NCI-H748 treated with DMSO at 0.1 percent for 48 hours (cell line): ENCODE data around the gene NUP205.

Source experiments
- DNase-seq: peaks from one replicate; lab custom pipeline; 2025; lab: John Stamatoyannopoulos, UW

Gene NUP205, protein sequence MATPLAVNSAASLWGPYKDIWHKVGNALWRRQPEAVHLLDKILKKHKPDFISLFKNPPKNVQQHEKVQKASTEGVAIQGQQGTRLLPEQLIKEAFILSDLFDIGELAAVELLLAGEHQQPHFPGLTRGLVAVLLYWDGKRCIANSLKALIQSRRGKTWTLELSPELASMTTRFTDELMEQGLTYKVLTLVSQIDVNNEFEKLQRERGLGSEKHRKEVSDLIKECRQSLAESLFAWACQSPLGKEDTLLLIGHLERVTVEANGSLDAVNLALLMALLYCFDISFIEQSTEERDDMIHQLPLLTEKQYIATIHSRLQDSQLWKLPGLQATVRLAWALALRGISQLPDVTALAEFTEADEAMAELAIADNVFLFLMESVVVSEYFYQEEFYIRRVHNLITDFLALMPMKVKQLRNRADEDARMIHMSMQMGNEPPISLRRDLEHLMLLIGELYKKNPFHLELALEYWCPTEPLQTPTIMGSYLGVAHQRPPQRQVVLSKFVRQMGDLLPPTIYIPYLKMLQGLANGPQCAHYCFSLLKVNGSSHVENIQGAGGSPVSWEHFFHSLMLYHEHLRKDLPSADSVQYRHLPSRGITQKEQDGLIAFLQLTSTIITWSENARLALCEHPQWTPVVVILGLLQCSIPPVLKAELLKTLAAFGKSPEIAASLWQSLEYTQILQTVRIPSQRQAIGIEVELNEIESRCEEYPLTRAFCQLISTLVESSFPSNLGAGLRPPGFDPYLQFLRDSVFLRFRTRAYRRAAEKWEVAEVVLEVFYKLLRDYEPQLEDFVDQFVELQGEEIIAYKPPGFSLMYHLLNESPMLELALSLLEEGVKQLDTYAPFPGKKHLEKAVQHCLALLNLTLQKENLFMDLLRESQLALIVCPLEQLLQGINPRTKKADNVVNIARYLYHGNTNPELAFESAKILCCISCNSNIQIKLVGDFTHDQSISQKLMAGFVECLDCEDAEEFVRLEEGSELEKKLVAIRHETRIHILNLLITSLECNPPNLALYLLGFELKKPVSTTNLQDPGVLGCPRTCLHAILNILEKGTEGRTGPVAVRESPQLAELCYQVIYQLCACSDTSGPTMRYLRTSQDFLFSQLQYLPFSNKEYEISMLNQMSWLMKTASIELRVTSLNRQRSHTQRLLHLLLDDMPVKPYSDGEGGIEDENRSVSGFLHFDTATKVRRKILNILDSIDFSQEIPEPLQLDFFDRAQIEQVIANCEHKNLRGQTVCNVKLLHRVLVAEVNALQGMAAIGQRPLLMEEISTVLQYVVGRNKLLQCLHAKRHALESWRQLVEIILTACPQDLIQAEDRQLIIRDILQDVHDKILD (N-terminal part only)

DNA sequence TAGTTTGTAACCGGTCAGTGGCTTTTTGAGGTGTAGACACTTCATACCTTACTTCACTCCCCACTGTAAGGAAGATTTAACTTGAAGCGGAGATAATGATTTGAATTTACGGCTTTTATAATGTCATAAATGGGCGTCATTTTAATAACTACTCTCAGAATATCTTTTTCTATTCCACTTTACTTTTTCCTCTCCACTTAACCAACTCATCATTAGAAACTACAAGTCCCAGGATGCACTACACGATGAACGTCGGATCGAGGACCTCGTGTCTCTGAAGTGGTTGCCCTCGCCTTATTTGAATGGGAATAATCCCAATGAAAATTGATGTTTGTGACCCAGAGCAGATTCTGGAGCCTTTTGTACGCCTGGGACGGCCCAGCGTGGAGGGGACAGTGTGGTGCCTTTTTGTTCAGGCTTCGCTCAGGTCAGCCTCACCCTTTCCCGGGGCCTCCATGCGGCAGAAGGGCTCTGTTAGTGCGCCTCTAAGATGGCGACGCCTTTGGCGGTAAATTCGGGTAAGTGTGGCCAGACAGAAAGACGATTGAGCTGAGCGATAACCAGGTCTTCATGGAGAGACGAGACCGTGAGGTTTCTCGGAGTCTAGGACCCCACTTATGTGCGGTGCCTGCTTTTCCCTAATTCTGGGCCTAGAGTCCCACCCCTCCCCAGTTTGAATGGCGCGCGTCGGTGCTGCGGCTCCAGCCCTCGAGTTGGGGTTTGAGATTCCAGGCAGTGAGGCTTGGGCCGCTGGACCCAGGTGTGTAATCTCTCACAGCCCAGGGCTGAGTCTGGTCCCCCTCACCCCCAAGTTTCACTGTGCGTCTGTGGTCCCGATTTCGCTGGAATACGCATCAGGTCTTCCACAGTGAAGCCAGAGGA lies at the start of gene NUP205:
TSS of gene NUP205 (plus strand) at position 463 of the 882 bp plus-strand sequence. CDS start at position 491, 28 bp downstream.
- peak; percentile 83 for DNase-seq

DNA sequence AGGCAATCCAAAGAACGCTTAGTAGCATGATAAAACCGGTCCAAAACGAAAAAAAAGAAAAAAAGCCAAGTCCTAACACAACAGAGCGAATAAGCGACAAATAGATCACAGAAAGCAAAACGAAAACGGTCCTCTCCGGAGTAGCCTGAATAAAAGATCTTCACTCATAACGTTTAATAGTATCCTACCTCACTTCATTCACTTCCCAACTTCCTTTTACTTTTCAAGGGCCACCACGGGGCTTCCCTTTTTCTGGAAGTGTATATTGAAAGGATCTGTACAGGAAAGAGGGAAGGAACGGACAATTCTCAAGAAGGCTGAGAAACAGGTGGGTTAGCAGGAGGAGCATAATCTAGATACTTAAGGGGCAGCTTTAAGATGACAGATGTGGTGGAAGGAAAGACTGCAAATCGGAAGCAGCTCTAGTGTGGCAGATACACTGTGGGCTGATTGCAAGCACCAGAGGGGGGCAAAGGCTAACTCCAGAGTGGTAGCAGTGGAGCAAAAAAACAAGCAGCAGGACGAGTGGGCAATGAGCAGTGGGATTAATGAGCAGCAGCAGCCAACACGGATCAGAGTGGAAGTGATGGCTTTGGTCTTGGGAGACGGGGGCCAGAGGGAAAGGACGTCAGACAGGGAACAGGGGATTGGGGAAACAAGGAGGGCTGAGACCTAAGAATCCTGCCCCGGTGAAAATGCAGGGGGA lies 48.7 kb upstream of the NUP205 start:
- peak; percentile 57 for DNase-seq

DNA sequence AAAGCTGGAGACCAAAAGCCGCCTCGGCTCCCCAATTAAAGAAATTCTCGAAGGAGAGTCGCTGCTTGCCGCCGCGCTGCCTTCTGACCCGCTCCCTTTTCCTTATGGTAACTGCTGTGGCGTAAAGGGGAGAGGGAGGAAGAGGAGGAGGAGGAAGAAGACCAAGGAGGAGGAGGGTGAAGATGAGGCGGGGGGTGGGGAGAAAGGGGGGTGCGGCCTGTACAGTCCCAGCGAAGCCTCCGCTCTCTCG lies 48.2 kb upstream of the NUP205 start:
- DNase-seq = no peak

DNA sequence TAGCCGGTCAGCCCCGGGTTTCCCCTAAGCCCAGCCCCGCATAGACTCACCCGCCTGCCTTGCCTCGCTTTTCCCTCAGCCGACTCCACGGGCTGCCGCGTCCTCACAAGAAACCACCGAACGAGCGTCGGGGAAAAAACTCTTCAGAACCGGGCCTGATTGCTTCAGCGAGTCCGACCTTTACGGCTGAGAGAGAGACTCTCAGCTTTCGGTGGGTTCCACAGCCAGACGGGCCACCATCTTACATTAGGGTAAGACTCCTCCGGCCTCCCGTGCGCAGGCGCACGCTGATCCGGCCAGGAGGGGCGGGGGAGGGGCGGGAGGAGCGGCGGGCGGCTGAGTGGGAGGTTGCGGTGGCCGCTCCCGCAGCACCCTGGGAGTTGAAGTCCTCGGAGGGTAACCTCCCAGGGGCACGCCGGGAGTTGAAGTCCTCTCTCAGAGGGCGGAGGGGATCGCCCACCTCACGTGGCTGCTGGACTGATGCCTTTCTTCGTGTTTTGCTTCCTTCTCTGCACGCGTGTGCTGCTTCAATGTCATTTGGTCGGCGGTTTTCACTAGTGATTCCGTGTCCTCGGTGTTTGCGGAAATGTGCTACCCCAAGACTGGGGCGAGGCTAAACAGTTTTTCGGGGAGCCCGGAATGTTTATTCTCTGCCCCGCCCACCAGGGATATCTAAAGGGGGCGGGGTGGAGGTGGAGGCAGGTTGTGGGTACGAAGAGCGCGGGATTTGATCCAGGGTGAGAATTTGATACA lies 47.7 kb upstream of the NUP205 start, which contains the start of gene CNOT4:
TSS of gene CNOT4 (minus strand) at position 264 of the 753 bp plus-strand sequence. CDS start 71,771 bp downstream, outside the sequence.
- DNase-seq = peak; percentile 93

DNA sequence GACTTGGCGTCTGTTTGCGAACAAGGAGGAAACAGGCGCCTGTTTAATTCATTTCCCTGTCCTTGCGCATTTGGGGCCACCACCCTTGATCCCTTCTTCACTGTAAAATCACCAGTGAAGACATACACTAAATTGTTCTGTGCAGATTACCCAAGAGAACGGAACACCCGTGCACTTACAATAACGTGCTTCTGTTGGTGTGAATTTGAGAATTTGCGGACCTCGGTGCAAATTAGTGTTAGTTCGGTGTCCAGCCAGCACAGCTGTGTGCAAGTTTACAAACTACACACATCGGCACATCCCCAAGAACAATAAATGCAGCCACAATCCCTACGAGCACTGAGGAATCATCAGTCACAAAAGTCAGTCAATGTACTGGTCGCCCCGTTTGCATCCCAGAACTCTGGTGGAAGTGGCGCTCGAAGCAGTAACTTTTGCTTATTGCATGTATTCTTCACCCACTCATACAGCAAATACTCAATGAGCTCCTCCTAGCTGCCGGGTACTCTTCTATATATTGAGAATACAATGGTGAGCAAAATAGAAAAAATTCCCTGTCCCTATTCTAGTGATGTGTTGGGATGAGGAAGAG lies 47.0 kb upstream of the NUP205 start:
- peak; percentile 11 for DNase-seq

DNA sequence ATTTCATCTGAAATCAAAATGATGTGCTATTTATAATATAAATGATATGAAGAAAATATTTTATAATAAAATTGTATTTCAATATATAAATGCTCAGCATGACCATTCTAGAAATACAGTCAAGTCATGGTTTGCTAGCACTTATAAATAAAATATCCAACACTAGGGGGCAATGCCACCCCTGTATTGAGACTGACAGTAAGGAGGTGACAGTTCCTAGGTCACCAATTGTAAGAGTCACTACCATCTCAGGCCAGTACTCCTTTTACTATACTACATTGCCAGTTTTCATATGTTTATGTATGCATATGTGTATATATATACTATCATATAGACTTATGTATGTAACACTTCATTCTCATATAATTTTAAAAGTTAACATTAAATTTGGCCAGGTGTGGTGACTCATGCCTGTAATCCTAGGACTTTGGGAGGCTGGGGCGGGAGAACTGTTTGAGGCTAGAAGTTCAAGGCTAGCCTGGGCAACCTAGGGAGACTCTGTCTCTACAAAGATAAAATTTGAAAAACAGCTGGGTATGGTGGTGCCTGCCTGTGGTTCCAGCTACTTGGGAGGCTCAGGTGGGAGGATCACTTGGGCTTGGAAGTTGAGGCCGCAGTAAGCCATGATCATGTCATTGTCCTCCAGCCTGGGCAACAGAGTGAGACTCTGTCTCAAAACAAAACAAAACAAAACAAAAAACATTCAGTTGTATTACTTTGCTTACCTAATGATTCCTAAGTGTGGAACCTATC lies 45.4 kb upstream of the NUP205 start:
- DNase-seq = peak; percentile 45

DNA sequence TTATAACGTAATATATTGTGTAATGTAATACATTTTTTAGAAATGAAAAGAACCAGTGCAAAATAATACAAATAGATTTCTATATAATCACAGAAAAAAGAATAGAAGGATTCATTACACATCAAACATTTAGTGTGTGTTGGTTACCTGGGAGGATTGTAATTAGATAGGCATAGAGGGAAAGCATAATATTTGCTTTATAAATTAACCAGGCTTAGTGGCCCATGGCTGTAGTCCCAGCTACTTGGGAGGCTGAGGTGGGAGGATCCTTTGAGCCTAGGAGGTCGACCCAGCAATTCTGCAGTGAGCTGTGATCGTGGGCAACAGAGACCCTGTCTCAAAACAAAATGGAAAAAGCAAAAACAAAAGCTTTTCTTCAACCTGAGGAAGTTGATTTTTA lies 42.9 kb upstream of the NUP205 start:
- no peak for DNase-seq

DNA sequence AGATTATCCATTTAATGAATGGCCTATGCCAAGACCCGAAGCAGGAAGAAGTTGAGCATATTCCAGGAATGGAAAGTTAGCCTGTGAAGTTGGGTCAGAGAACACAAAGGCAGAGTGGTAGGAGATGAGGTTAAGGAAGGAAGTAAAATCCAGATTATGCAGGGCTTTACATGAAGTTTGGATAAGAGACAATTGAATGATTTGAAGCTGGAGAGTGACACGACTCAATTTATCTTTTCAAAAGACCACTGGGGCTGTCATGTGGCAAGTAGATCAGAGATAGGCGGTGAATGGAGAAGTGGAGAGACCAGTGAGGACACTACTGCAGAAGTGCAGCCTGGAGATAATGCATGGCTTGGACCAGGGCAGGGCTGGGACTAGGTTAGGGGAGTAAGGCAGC lies 40.7 kb upstream of the NUP205 start:
- no peak for DNase-seq

DNA sequence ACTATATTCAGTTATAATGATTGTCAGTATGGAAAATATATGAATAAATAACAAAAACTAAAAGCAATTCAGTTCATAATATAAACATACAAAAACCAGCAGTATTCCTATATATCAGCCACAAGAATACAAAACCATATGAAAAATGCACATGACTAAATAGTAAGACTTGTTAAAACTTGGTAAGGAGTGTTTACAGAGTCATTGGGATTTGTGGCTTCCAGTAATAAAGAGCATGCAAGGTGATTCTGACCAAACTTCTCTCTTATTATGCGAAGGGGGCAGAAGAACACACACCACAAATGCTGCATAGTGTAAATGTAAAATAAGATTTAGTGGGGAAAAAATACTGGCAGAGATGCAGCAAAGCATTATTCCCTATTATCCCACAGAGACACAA lies 39.0 kb upstream of the NUP205 start:
- no peak for DNase-seq

DNA sequence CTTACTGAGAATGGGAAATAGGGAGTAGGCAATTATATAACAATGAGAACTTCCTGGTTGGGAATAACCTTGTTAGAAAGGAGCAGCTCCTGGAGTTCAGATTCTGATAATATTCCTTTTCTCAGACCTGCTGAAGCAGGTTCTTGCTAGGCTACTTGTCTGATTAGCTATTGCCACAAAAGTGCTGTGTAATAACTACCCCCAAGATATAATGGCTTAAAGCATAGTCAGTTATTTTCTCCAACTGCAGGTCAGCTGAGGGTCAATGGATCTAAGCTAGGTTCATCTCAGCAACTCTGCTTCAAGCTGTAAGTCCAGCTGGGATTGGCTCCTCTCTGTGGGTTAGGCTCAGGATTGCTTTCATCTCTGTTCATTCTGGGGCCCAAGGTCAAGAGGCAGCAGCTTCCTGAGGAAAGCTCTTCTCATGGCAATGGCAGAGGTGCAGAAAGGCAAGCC lies 38.5 kb upstream of the NUP205 start:
- DNase-seq = no peak

DNA sequence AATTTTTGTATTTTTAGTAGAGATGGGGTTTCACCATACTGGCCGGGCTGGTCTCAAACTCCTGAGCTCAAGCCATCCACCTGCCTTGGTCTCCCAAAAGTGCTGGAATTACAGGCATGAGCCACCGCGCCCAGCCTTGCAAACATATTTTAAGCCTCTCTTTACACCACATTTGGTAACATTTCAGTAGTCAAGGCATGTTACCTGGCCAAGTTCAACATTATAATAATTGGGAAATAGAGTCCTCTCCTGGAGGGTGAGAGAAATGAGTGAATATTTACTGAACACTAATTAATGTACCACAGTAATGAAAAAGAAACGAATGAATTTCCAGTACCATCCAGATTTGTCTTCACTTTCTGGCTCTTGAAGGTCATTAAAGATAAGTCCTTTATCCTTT lies 37.8 kb upstream of the NUP205 start:
- no peak for DNase-seq

DNA sequence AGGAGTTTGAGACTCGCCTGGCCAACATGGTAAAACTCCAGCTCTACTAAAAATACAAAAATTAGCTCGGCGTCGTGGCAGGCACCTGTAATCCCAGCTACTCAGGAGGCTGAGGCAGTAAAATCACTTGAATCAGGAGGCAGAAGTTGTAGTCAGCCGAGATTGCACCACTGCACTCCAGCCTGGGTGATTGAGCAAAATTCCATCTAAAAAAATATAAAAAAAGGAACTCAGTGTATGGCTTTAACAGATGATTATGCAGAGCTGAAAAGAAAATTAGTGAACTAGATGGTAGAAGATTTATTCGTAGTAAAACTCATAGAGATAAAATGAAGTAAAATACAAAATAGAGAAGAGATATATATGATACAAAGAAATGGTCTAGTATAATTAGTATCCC lies 35.2 kb upstream of the NUP205 start:
- no peak for DNase-seq

DNA sequence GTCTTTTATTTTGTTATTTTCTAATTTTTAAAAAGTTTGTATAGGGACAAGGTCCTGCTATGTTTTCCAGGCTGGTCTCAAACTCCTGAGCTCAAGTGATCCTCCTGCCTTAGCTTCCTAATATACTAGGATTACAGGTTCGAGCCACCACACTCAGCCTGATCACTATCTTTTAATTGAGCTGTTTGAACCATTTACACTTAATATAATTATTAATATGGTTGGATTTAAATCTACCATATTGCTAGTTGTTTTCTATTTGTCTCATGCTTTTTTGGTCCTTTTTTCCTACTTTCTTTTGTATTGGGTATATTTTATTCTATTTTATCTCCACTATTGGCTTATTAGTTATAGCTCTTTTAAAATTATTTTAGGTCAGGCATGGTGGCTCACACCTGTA lies 34.6 kb upstream of the NUP205 start:
- no peak for DNase-seq

DNA sequence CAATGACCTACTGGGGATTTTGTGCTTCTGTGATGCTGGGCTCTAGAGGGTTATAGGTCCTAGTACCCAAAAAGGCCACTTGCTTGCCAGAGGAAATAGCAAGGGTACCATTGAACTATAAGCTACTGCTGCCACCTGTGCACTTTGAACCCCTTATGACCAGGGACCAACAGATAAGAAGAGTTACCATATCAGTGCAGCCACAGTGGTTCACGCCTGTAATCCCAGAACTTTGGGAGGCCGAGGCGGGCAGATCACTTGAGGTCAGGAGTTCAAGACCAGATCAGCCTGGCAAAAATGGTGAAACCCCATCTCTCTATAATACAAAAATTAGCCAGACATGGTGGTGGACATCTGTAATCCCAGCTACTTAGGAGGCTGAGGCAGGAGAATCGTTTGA lies 32.3 kb upstream of the NUP205 start:
- no peak for DNase-seq

DNA sequence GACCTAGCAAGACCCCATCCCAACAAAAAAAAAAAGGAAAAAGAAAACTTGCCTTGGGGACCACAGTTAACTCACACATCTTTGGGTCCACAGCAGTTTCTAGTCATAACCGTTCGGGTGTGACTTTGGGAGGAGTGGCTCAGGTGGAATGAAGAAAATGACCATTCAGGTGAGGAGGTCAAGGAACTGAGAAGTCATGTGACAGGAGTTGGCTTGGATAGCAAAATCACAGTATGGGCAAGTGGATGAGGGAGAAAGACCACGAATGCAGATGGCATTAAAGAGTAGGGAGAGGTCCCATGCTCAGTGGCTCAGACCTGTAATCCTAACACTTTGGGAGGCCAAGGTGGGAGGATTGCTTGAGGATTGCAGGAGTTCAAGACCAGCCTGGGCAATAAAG lies 30.7 kb upstream of the NUP205 start:
- no peak for DNase-seq

DNA sequence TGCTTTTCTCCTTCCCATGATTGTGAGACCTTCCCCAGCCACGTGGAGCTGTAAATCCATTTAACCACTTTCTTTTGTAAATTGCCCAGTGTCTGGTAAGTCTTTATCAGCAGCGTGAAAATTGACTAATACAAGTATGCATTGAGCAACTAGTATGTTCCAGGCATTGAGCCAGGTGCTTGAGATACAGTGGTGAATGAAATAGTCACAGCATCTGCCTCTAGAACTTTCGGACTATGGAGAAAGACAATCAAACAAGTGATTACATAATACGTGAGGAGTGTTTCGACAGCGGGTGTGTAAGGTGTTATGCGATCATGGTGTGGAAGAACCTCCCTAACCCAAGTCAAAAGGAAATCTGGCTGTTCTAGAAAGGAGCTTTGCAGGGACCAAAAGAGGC lies 21.6 kb upstream of the NUP205 start:
- no peak for DNase-seq

DNA sequence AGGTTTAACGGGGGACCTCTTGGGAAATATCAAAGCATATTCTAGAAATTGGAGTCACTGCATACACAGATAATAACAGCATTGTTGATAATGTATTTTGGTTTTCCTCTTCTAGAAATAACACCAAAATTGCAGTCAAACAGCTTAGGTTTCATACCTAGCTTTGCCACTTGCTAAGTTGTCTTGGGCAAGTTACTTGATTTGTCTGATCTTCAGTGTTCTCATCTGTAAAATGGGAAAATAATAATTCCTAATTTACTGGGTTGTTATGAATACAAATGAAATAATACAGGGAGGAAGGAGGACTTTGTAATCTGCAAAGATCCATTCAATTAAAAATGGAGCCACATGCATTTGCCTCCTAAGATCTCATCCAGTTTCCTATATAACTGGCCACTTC lies 20.3 kb upstream of the NUP205 start:
- no peak for DNase-seq

DNA sequence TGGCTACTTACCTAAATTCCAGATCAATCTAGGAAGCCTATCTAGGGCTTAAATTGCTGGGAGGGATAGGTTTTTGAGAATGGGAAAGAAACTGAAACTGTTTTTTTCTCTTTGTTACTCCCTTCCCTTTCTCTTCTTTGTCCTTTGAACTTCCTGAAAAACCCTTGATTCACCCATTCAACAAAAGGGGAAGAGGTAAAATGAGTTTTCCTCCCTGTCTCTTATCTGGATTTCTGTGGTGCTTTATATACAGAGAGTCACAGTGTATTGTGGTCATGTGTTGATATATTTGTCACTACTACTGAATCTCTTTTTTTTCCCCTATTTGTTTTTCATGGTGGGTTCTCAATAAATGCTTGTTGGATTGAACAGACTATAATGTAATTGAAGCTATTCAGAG lies 19.8 kb upstream of the NUP205 start:
- no peak for DNase-seq

DNA sequence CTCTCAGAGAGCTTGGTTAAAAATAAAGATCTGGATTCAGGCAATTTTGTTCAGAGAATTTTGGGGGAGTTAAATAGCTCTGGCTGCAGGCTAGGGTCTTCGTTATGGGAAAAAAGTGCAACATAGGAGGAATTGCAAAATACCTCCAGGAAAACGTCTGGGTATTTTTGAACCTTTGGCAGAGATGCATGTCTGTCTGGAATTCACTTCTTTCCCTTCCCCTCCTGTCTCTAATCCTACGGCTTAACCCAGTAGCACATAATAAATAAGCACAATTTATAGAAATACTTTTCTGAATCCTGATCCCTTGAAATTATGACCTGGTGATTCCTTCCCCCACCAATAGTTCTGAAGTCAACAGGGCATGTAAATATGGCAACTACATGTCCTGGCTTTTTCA lies 19.3 kb upstream of the NUP205 start:
- DNase-seq = no peak
